NCI-H1105 treated with DMSO at 0.1 percent for 48 hours (cell line): ENCODE data around the gene MECP2.

Experiments
- DNase-seq: peaks from one replicate; lab custom pipeline; 2025; lab: John Stamatoyannopoulos, UW

MECP2 gene

DNA sequence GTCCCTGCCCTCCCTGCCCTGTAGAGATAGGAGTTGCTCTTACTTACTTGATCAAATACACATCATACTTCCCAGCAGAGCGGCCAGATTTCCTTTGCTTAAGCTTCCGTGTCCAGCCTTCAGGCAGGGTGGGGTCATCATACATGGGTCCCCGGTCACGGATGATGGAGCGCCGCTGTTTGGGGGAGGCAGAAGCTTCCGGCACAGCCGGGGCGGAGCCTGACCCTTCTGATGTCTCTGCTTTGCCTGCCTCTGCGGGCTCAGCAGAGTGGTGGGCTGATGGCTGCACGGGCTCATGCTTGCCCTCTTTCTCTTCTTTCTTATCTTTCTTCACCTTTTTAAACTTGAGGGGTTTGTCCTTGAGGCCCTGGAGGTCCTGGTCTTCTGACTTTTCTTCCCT is 65.4 kb downstream of the MECP2 start:
- no peak for DNase-seq

GRCh38 chrX:154030715-154031305 is 66.7 kb downstream of the MECP2 start:
- DNase-seq, result no peak

GRCh38 chrX:154030266-154030665 is 67.3 kb downstream of the MECP2 start:
- no peak for DNase-seq

- DNase-seq, result no peak
Observed at GRCh38 chrX:154029439-154029838, 68.1 kb downstream of the MECP2 start.

DNA sequence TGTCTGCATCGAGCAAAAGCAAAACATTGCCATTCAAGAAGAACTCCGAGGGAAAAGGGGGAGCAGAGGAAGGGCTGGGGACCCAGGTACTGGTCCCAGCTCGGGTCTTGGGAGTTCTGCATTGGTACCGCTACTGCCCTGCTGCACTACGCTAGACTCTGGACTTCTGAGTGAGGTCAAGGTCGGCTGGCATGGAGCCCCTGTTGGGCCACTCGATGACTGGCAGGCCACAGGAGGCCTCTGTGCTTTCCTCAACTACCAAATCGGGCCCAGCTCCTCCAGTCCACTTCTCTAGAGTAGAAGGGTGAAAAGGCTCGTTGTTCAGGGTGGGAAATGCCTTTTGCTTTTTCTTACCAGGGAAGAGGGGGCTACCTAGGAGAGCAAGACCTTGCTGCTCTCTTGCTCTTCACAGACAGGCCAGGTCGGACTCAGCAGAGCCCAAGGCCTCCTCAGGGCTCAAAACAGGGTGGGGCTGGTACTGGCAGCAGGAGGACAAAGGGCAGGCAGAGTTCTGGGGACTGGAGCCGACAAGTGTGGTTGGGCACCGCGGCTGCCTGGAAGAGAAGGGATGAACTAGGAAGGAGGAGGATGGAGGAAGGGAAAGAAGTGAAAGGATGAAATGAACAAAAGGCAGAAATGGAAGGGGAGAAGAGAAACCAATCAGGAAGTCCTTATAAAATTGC is 68.9 kb downstream of the MECP2 start:
- DNase-seq, result no peak

- DNase-seq, result no peak
Observed at GRCh38 chrX:154027986-154028385, 69.5 kb downstream of the MECP2 start.

GRCh38 chrX:154027022-154027402 is 70.5 kb downstream of the MECP2 start:
- no peak for DNase-seq

DNA sequence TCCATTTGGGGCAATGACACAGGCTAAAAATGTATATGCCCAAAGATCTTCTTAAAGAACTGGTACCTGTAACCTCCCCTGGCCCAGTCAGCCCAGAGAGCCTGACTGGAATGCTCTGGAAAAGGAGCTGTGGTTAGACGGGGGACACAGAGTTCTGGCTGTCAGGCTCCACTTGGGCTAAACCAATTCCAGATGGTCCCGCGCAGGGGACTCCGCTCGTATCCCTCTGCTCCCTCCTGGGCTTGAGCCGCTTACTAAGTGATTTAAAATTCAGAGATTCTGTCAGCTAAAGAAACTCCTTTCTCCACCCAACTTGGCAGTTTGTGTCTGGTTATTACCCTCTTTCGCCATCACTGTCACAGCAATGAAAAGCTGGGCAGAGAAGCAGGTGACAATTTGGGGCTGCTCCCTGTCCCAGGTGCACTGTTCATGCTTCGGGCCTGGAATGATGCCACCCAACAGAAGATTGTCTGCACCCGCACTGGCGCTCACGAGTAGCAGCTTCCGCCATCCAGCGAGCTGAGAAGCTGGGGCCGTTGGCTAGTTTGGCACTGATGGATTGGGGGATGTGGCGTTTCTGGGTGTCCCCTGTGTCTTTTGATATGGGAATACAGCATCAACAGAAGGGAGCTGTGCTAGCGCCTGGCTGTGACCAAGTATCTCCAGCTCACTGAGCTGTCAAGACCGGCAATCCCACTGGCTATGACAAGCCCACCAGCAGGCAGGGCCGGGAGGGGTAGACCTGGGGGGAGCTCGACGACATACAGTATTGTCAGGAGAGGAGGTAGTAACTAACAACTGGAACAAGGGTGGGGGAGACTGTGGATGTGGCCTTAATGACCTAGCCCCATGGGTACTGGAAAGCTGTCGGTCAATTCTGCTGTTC is 71.1 kb downstream of the MECP2 start:
- no peak for DNase-seq

DNA sequence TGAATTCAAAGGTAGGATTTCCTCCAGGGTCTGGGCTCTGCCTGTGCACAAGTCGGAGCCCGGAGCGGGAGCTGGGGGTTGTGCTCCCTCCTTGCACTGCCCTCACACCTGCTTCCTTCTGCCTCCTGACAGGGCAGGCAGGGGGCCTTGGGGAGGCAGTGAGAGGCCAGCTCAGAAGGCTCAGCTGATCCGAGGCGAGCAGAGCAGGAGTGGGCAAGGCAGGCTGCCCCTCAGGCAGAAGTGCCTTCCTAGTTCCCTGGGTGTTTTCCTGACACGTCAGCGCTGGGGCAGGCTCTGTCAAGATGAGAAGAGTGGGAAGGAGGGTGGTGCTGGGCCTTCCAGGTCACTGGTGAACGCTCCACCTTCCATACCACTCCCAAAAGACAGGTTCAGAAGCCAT is 72.3 kb downstream of the MECP2 start:
- no peak for DNase-seq

- DNase-seq, result no peak
Observed at GRCh38 chrX:154024271-154024670, 73.2 kb downstream of the MECP2 start.

GRCh38 chrX:154023276-154024000 is 74.1 kb downstream of the MECP2 start:
- no peak for DNase-seq

GRCh38 chrX:154022108-154022507 is 75.4 kb downstream of the MECP2 start:
- DNase-seq, result no peak

- no peak for DNase-seq
Observed at GRCh38 chrX:154021131-154021611, 76.3 kb downstream of the MECP2 start.

DNA sequence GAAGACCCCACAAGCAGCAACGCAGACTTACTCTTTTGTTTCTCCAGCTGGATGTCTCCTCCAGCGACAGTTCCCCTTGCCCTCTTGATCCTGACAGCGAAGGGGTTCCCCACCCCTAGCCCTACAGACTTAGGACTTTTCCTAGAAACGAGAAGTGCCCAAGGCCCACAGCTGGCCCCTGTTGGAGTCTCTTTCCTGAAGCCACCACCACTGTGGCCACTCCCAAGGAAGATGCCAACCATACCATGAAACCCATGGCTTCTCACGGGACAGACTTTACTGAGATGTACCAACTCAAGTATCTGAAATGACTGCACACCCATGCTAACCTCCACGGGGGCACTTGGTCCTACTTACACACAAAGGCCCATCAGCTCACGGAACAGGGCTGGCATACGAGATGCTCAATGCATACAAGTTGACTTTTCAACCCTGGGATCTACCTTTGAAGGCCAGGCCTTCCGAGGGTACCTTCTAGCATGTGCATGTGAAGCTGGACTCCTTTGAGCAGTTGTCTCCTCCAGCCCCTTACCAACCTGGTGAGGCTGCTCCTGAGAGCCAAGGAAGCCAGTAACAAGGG is 76.9 kb downstream of the MECP2 start:
- DNase-seq, result no peak

DNA sequence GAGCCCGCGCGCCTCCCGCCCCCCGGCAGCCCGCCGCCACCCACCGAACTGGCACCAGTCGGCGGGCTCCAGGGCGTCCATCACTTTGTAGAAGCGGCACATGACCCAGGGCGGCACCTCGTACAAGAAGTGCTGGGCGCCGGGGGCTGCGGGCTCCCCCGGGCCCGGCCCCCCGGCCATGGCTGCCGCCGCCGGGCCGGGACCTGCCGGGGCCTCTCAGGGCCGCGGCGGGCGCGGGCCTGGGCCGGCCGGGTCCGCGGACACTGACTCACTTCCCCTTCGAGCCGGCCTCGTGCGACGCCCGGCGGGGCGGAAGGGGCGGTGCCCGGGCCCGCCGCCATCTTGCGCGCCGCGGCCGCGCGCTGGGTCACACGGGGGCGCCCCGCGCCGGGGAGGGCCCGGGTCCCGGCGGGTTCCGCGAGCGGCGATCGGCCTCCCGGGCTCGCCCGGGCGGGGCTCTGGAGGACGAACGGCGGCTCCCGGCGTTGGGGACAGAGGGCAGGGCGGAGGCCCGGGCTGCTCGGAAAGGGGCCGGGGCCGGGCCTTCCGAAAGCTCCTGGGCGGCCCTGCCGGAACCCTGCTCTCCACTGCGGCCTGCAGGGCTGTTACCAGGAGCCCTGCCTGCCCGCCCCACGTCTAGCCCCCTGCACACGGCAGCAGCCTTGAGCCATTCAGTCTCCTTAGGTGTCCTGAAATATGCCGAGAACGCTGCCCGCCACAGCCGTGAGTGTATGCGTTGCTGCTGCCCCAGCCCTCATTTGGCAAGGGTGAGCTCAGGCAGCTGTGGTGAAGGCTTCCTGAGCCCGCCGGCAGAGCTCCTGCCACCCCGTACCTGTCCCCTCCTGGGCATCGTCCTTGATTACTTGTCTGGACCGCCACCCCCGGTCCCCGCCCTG is 77.6 kb downstream of the MECP2 start, which contains the start of gene IRAK1:
TSS of gene IRAK1 (minus strand) at position 270 of the 896 bp plus-strand sequence. CDS start at position 180, 90 bp downstream.
- DNase-seq, result peak; percentile 65

- DNase-seq, result no peak
Observed at GRCh38 chrX:154019061-154019621, 78.4 kb downstream of the MECP2 start.

DNA sequence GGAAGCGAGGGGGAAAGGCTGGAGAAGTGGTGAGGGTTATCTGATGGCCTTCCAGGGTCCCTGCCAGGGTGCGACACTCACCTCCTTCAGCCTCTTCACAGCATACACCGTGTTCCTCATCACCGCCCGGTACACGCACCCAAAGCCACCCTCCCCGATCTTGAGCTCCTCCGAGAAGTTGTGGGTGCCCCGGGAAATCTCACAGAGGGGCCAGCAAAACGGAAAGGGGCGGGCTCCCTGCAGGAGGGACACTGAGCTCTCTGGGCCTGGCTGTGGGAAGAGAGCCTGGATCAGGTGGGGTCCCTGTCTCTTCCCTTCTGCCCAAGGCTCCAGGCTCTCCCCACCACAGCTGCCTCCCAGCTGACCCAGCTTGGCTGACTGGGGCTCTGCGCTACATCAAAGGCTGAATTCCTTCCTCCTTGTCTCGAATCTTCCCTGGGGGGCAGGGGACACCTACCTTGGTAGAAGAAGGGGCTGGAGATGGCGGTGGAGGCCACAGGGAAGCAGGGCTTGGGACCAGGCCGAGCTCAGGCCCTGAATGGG is 78.9 kb downstream of the MECP2 start:
- DNase-seq, result no peak

GRCh38 chrX:154017766-154018517 is 79.6 kb downstream of the MECP2 start:
- DNase-seq, result no peak

DNA sequence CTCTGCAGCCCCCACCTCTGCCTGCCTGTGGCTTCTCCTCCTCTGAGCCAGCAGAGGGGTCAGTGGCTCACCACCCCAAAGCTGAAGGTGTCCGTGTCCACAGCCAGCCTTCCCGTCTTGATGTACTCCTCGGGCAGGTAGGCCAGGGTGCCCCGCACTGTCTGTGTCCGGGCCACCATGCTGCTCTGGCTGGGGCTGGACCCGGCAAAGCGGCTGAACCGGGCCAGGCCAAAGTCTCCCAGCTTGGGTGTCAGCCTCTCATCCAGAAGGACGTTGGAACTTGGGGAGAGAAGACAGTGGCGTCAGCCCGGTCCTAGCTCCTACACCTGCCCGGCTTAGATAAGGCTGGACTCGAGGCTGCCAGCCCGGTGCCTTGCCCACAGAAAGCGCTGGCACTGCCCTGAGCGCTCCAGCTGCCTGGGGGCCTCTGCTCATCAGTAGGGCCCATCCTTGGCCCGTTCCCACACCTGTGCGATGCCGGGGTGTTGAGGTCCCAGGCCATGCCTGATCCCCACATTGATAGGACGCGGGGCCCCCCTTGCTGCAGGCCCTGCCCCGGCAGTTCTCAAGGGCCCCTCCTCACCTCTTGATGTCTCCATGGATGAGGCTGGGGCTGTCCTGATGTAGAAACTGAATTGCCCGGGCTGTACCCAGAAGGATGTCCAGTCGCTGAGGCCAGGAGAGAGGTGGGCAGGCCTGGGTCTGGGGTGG is 81.0 kb downstream of the MECP2 start:
- DNase-seq, result no peak
